GM12874 (cell line): ENCODE data around the gene POLE.

Source experiments
- CTCF ChIP-seq: IDR thresholded peaks from 2 replicates; pipeline ENCODE4 v1.5.1; 2011; ENCODE audit warnings: low read depth, mild to moderate bottlenecking, control low read depth, low read length, moderate library complexity; ENCODE audit not compliant: insufficient read depth

POLE gene

GRCh38 chr12:132717011-132717410 lies 29.9 kb upstream of the POLE start:
- no peak for TF ChIP-seq CTCF

GRCh38 chr12:132716356-132716755 lies 29.2 kb upstream of the POLE start:
- TF ChIP-seq CTCF: no peak

- no peak for TF ChIP-seq CTCF
These were observed 28.7 kb upstream of the POLE start for GRCh38 chr12:132715874-132716273.

GRCh38 chr12:132713123-132713522 lies 26.0 kb upstream of the POLE start:
- TF ChIP-seq CTCF: no peak

GRCh38 chr12:132711080-132711843 lies 24.1 kb upstream of the POLE start:
- no peak for TF ChIP-seq CTCF

- no peak for TF ChIP-seq CTCF
These were observed 23.4 kb upstream of the POLE start, which contains the start of gene PGAM5 for GRCh38 chr12:132710405-132711079. PGAM5 (plus strand) TSS chr12:132710842; CDS start chr12:132710877, 35 bp downstream.

GRCh38 chr12:132710043-132710404 lies 22.9 kb upstream of the POLE start:
- no peak for TF ChIP-seq CTCF
